CD14-positive monocyte (primary cell): ENCODE data around the gene KDM1B. TPM values are rescaled to one million over a fixed set of nuclear protein-coding genes. Genes with fewer than 3 reads are reported as not detected.
"Not testable (repeated sequence)": the region's sequence is repeated elsewhere in the genome, so short reads cannot be mapped to it uniquely, and the experiment has no call there.

Experiments
- DNase-seq, 3 donors: peaks; one replicate each; pipeline ENCODE4 v3.0.0-alpha.2; 2011 to 2022
- H2AFZ ChIP-seq: 2 replicates; pipeline ENCODE4 v1.6.0; 2012; ENCODE audit warnings: mild to moderate bottlenecking, low read depth, low read length, inconsistent platforms; ENCODE audit not compliant: insufficient read depth, poor library complexity, severe bottlenecking
- H3K27ac ChIP-seq, 2 donors: 1 replicate in 1 of 2; 2 replicates in 1 of 2; pipeline ENCODE4 v1.5.1; 2012 to 2013; ENCODE audit warnings: low read length in 2 of 2, control low read depth in 1 of 2, inconsistent platforms in 1 of 2, low read depth in 1 of 2, mild to moderate bottlenecking in 1 of 2
- H3K27me3 ChIP-seq, 2 donors: one replicate each; pipeline versions ENCODE4 v1.6.0 to v1.6.1; 2011 to 2013; ENCODE audit warnings: low read length in 2 of 2; ENCODE audit not compliant: control insufficient read depth in 2 of 2, insufficient read depth in 2 of 2
- H3K36me3 ChIP-seq, 2 donors: replicated peaks in 1 of 2; 1 replicate in 1 of 2; 2 replicates in 1 of 2; pipeline versions ENCODE4 v1.5.1 to v1.6.1; 2012 to 2013; ENCODE audit warnings: low read length in 2 of 2, control low read depth in 1 of 2, inconsistent platforms in 1 of 2, mild to moderate bottlenecking in 1 of 2; ENCODE audit not compliant: insufficient read depth in 2 of 2, control insufficient read depth in 1 of 2
- H3K4me1 ChIP-seq, 2 donors: 1 replicate in 1 of 2; 2 replicates in 1 of 2; pipeline versions ENCODE4 v1.5.1 to v1.6.1; 2012 to 2013; ENCODE audit warnings: low read length in 2 of 2, control low read depth in 1 of 2, inconsistent platforms in 1 of 2, mild to moderate bottlenecking in 1 of 2, moderate library complexity in 1 of 2; ENCODE audit not compliant: insufficient read depth in 2 of 2, control insufficient read depth in 1 of 2
- H3K4me2 ChIP-seq: replicated peaks from 2 replicates; pipeline ENCODE3; 2012; ENCODE audit warnings: low read length, moderate library complexity, mild to moderate bottlenecking; ENCODE audit not compliant: poor library complexity, severe bottlenecking; ENCODE audit errors: extremely low read depth
- H3K4me3 ChIP-seq, 3 experiments: fragments of 200-600 bp in 1 of 3; sonication (generic) in 1 of 3; replicated peaks in 1 of 3; 1 replicate in 2 of 3; 2 replicates in 1 of 3; pipeline ENCODE4 v1.5.1; 2011 to 2013; ENCODE audit warnings: low read length in 3 of 3, mild to moderate bottlenecking in 3 of 3, control low read depth in 2 of 3, low read depth in 2 of 3, inconsistent platforms in 1 of 3, moderate library complexity in 1 of 3
- H3K79me2 ChIP-seq: 2 replicates; pipeline ENCODE4 v1.6.0; 2012; ENCODE audit warnings: mild to moderate bottlenecking, control low read depth, inconsistent platforms, low read length, moderate library complexity; ENCODE audit not compliant: insufficient read depth
- H3K9ac ChIP-seq: 2 replicates; pipeline ENCODE4 v1.6.0; 2017; ENCODE audit warnings: low read length, mild to moderate bottlenecking; ENCODE audit not compliant: insufficient read depth, poor library complexity, severe bottlenecking
- H3K9me3 ChIP-seq, 2 donors: replicated peaks in 1 of 2; 1 replicate in 1 of 2; 2 replicates in 1 of 2; pipeline versions ENCODE4 v1.5.1 to v1.6.1; 2012 to 2013; ENCODE audit warnings: low read length in 2 of 2, control low read depth in 1 of 2; ENCODE audit not compliant: control insufficient read depth in 1 of 2, insufficient read depth in 1 of 2
- H4K20me1 ChIP-seq: 2 replicates; pipeline ENCODE4 v1.6.0; 2012; ENCODE audit warnings: mild to moderate bottlenecking, low read length, control low read depth, moderate library complexity; ENCODE audit not compliant: insufficient read depth
- H3K27ac Mint-ChIP-seq, 7 donors: one replicate each; pipeline ENCODE4 v1.8.0; 2020; ENCODE audit warnings: mild to moderate bottlenecking in 7 of 7, mixed read lengths in 7 of 7, moderate library complexity in 6 of 7, inconsistent platforms in 2 of 7
- H3K27me3 Mint-ChIP-seq, 3 donors: one replicate each; pipeline ENCODE4 v1.8.0; 2021 to 2022; ENCODE audit warnings: low read depth in 3 of 3, mild to moderate bottlenecking in 3 of 3, mixed read lengths in 3 of 3, moderate library complexity in 3 of 3, inconsistent platforms in 1 of 3
- H3K36me3 Mint-ChIP-seq, 2 donors: one replicate each; pipeline ENCODE4 v1.8.0; 2020; ENCODE audit warnings: mixed read lengths in 2 of 2, inconsistent platforms in 1 of 2, mild to moderate bottlenecking in 1 of 2
- H3K4me1 Mint-ChIP-seq: one replicate; pipeline ENCODE4 v1.8.0; 2020; ENCODE audit warnings: mild to moderate bottlenecking, mixed read lengths
- H3K4me3 Mint-ChIP-seq, 2 donors: one replicate each; pipeline ENCODE4 v1.8.0; 2020; ENCODE audit warnings: mild to moderate bottlenecking in 2 of 2, mixed read lengths in 2 of 2, moderate library complexity in 1 of 2
- H3K9me3 Mint-ChIP-seq, 7 donors: one replicate each; pipeline ENCODE4 v1.8.0; 2020 to 2022; ENCODE audit warnings: mixed read lengths in 7 of 7, mild to moderate bottlenecking in 6 of 7, moderate library complexity in 6 of 7, inconsistent platforms in 2 of 7
- WGBS: methylation state at CpG from one replicate; pipeline ENCODE4 v1.1.5; 2013; ENCODE audit warnings: missing lambda C conversion rate; ENCODE audit not compliant: insufficient coverage; 5-methylcytosine and 5-hydroxymethylcytosine counted together
- intact Hi-C, 2 donors: fragments of 100-400 bp; cut with micrococcal nuclease; formaldehyde crosslinking; loops; one replicate each; pipeline versions ENCODE4 v1.15.0 to v1.15.1; 2023
- polyA plus RNA-seq, 3 donors: library from polyadenylated mRNA; depleted of rRNA in 1 of 3; unstranded in 2 of 3; stranded (reverse) in 1 of 3; fragments of 300-500 nt in 2 of 3; fragments of >200 nt in 1 of 3; fragmentation: Illumina TruSeq in 2 of 3; gene quantifications; 1 replicate in 2 of 3; 2 replicates in 1 of 3; pipeline ENCODE4 v1.2.3, GENCODE V29; 2012 to 2021
- TF ChIP-seq, protein P1 (sequence below): fragments of 200-600 bp; IDR thresholded peaks from one replicate; pipeline ENCODE4 v1.8.0; 2022; ENCODE audit warnings: antibody characterized with exemption, mild to moderate bottlenecking

KDM1B gene
- polyA plus RNA-seq, 3 donors: 4.4 to 50.8 (median 24.1) TPM

GRCh38 chr6:18147616-18148015, 7.6 kb upstream of the KDM1B start:
- WGBS: no CpG with 5 or more reads among the region's 2 CpGs
- Histone ChIP-seq H3K4me1 (peaks cover 6 to 11% of the 10 kb centered on the region in 2 donors), H3K9me3 (no peaks in the 10 kb centered on the region), H3K36me3 (peaks cover 53 to 56% of the 10 kb centered on the region in 2 donors), H4K20me1 (peaks cover 6% of the 10 kb centered on the region), H3K27me3 (no peaks in the 10 kb centered on the region), H3K9ac (no peak overlapping the region), H3K4me3 (no peak overlapping the region), H3K4me2 (no peak overlapping the region), H3K79me2 (peaks cover 30% of the 10 kb centered on the region), H2AFZ (no peak overlapping the region), H3K27ac (no peak overlapping the region)
- no peaks in the 10 kb centered on the region for H3K9me3 Mint-ChIP-seq
- H3K27ac Mint-ChIP-seq: peak overlapping the region in 1 of 7 donors; percentile 37
- intact Hi-C loops: no loop called here
- no peak for DNase-seq
- H3K4me3 Mint-ChIP-seq: no peak overlapping the region
- no peaks in the 10 kb centered on the region for H3K27me3 Mint-ChIP-seq
- TF ChIP-seq, protein P1, sequence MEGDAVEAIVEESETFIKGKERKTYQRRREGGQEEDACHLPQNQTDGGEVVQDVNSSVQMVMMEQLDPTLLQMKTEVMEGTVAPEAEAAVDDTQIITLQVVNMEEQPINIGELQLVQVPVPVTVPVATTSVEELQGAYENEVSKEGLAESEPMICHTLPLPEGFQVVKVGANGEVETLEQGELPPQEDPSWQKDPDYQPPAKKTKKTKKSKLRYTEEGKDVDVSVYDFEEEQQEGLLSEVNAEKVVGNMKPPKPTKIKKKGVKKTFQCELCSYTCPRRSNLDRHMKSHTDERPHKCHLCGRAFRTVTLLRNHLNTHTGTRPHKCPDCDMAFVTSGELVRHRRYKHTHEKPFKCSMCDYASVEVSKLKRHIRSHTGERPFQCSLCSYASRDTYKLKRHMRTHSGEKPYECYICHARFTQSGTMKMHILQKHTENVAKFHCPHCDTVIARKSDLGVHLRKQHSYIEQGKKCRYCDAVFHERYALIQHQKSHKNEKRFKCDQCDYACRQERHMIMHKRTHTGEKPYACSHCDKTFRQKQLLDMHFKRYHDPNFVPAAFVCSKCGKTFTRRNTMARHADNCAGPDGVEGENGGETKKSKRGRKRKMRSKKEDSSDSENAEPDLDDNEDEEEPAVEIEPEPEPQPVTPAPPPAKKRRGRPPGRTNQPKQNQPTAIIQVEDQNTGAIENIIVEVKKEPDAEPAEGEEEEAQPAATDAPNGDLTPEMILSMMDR: no peak
- H3K4me1 Mint-ChIP-seq: peaks cover 17% of the 10 kb centered on the region
- H3K36me3 Mint-ChIP-seq: peaks cover 49 to 82% of the 10 kb centered on the region in 2 donors

GRCh38 chr6:18148304-18149025, 6.8 kb upstream of the KDM1B start:
- intact Hi-C loops: no loop called here
- Histone ChIP-seq H3K9me3 (no peaks in the 10 kb centered on the region), H2AFZ (no peak overlapping the region), H4K20me1 (peaks cover 8% of the 10 kb centered on the region), H3K4me2 (no peak overlapping the region), H3K27ac (peak overlapping the region in 1 of 2 donors; percentile 57), H3K4me3 (no peak overlapping the region), H3K4me1 (peaks cover 11 to 20% of the 10 kb centered on the region in 2 donors), H3K9ac (no peak overlapping the region), H3K79me2 (peaks cover 32% of the 10 kb centered on the region), H3K27me3 (no peaks in the 10 kb centered on the region), H3K36me3 (peaks cover 44 to 48% of the 10 kb centered on the region in 2 donors)
- Mint-ChIP-seq H3K4me1 (peaks cover 26% of the 10 kb centered on the region), H3K4me3 (no peak overlapping the region), H3K9me3 (peaks cover 0 to 3% (median 0%) of the 10 kb centered on the region in 7 donors), H3K36me3 (peaks cover 42 to 76% of the 10 kb centered on the region in 2 donors), H3K27ac (peak overlapping the region in 5 of 7 donors; percentile 31 to 70 (median 47)), H3K27me3 (peaks cover 0 to 1% (median 0%) of the 10 kb centered on the region in 3 donors)
- 100% methylated on average over 1 of the region's 5 CpGs for WGBS
- TF ChIP-seq, protein P1: no peak
- peak; percentile 45 to 86 (median 56) for DNase-seq

GRCh38 chr6:18151391-18151790, 3.8 kb upstream of the KDM1B start:
- H3K4me2 ChIP-seq, H3K27ac ChIP-seq, H2AFZ ChIP-seq, H3K9ac ChIP-seq, DNase-seq, H3K4me3 ChIP-seq, H3K9me3 ChIP-seq, H3K9me3 Mint-ChIP-seq, H3K4me3 Mint-ChIP-seq, H3K27me3 ChIP-seq, H3K27me3 Mint-ChIP-seq, H4K20me1 ChIP-seq: not testable (repeated sequence)
- Mint-ChIP-seq H3K4me1 (peaks cover 40% of the 10 kb centered on the region), H3K36me3 (peaks cover 31 to 56% of the 10 kb centered on the region in 2 donors), H3K27ac (peak overlapping the region in 3 of 7 donors; percentile 15 to 80 (median 33))
- 100% methylated on average over 3 of the region's 3 CpGs for WGBS
- Histone ChIP-seq H3K4me1 (peaks cover 25 to 35% of the 10 kb centered on the region in 2 donors), H3K36me3 (peaks cover 27% of the 10 kb centered on the region in 2 donors), H3K79me2 (peaks cover 54% of the 10 kb centered on the region)
- intact Hi-C loops: loop anchor here (5.0 to 10.0 kb wide), 2 partner anchors 36 to 113 kb away; partner anchors contain the start of gene DEK (in 1 of the 2)
